MM.1S (cell line): ENCODE measurements around the gene KLHL1.

ENCODE experiments used
- CTCF ChIP-seq: fragments of 300-600 bp; sonication (generic); IDR thresholded peaks from 2 replicates; pipeline ENCODE4 v1.5.1; 2016; ENCODE audit warnings: antibody characterized with exemption, low read length, mixed read lengths
- EZH2 ChIP-seq: fragments of 300-600 bp; sonication (generic); optimal IDR thresholded peaks from 2 replicates; pipeline ENCODE3; 2017; ENCODE audit warnings: low read depth, mild to moderate bottlenecking, antibody characterized with exemption, low read length, mixed read lengths
- EZH2phosphoT487 ChIP-seq: fragments of 300-600 bp; sonication (generic); IDR thresholded peaks from 2 replicates; pipeline ENCODE4 v1.6.1; 2018; ENCODE audit warnings: antibody characterized with exemption, low read length

- TF ChIP-seq CTCF (no peak), EZH2 (no peak), EZH2phosphoT487 (no peak)
These were observed 3.8 kb downstream of the KLHL1 start for GRCh38 chr13:70104481-70104880.
